ENCODE data around the gene KNSTRN.

The KNSTRN gene

GRCh38 chr15:40344631-40345120 is 37.8 kb upstream of the KNSTRN start:
- peak overlapping the region; percentile 40 for H3K4me2 ChIP-seq (ENCODE audit: low read length)
- no peaks in the 10 kb centered on the region for H3K27me3 ChIP-seq (ENCODE audit: low read depth, low read length)
- H3K4me3 ChIP-seq (ENCODE audit: low read length), result no peak overlapping the region
- no peaks in the 10 kb centered on the region for H4K20me1 ChIP-seq (ENCODE audit: insufficient read depth, low read length)
- no peaks in the 10 kb centered on the region for H3K36me3 ChIP-seq (replicated peaks; ENCODE audit: low read depth, low read length)
- H3K4me1 ChIP-seq (ENCODE audit: low read length), result no peaks in the 10 kb centered on the region
- no peak overlapping the region for H3K27ac ChIP-seq (ENCODE audit: low read length)
- H3K9ac ChIP-seq (ENCODE audit: low read length), result no peak overlapping the region
- no peaks in the 10 kb centered on the region for H3K79me2 ChIP-seq (ENCODE audit: low read length)
- TF ChIP-seq CTCF (IDR thresholded peaks at IDR 0.05; ENCODE audit: low read depth, low read length) (peak; percentile 87), EZH2phosphoT487 (IDR thresholded peaks at IDR 0.05; ENCODE audit: low read depth) (no peak)
- H3K9me3 ChIP-seq (ENCODE audit: insufficient read depth, low read length), result no peaks in the 10 kb centered on the region
- no peak overlapping the region for H2AFZ ChIP-seq (ENCODE audit: low read depth, low read length)

- no peaks in the 10 kb centered on the region for H3K27me3 ChIP-seq (ENCODE audit: low read depth, low read length)
- no peak overlapping the region for H3K4me3 ChIP-seq (ENCODE audit: low read length)
- H4K20me1 ChIP-seq (ENCODE audit: insufficient read depth, low read length), result no peaks in the 10 kb centered on the region
- H3K9ac ChIP-seq (ENCODE audit: low read length), result no peak overlapping the region
- H3K27ac ChIP-seq (ENCODE audit: low read length), result no peak overlapping the region
- TF ChIP-seq EZH2phosphoT487 (IDR thresholded peaks at IDR 0.05; ENCODE audit: low read depth) (no peak), CTCF (IDR thresholded peaks at IDR 0.05; ENCODE audit: low read depth, low read length) (no peak)
- no peaks in the 10 kb centered on the region for H3K36me3 ChIP-seq (replicated peaks; ENCODE audit: low read depth, low read length)
- no peaks in the 10 kb centered on the region for H3K4me1 ChIP-seq (ENCODE audit: low read length)
- H3K9me3 ChIP-seq (ENCODE audit: insufficient read depth, low read length), result no peaks in the 10 kb centered on the region
- no peak overlapping the region for H2AFZ ChIP-seq (ENCODE audit: low read depth, low read length)
- H3K79me2 ChIP-seq (ENCODE audit: low read length), result no peaks in the 10 kb centered on the region
- H3K4me2 ChIP-seq (ENCODE audit: low read length), result no peak overlapping the region
Measured at GRCh38 chr15:40345225-40345866, 37.2 kb upstream of the KNSTRN start.

GRCh38 chr15:40345867-40346578 is 36.5 kb upstream of the KNSTRN start:
- no peak overlapping the region for H3K27ac ChIP-seq (ENCODE audit: low read length)

More at GRCh38 chr15:40345867-40346578, 36.5 kb upstream of the KNSTRN start:
- Histone ChIP-seq H3K36me3 (replicated peaks; ENCODE audit: low read depth, low read length) (no peaks in the 10 kb centered on the region), H3K9ac (ENCODE audit: low read length) (no peak overlapping the region), H3K27me3 (ENCODE audit: low read depth, low read length) (no peaks in the 10 kb centered on the region), H3K4me1 (ENCODE audit: low read length) (no peaks in the 10 kb centered on the region), H3K9me3 (ENCODE audit: insufficient read depth, low read length) (no peaks in the 10 kb centered on the region), H3K4me3 (ENCODE audit: low read length) (no peak overlapping the region), H4K20me1 (ENCODE audit: insufficient read depth, low read length) (no peaks in the 10 kb centered on the region), H2AFZ (ENCODE audit: low read depth, low read length) (no peak overlapping the region), H3K79me2 (ENCODE audit: low read length) (no peaks in the 10 kb centered on the region), H3K4me2 (ENCODE audit: low read length) (no peak overlapping the region)
- TF ChIP-seq EZH2phosphoT487 (IDR thresholded peaks at IDR 0.05; ENCODE audit: low read depth), result no peak
- no peak for TF ChIP-seq CTCF (IDR thresholded peaks at IDR 0.05; ENCODE audit: low read depth, low read length)

Data from OCI-LY3 (cell line).